ENCODE measurements around the gene PCSK5.

PCSK5 gene

GRCh38 chr9:76405340-76405739, 514.9 kb downstream of the PCSK5 start:
- no peak for DNase-seq

- no peak for DNase-seq
These were observed 515.4 kb downstream of the PCSK5 start for GRCh38 chr9:76405868-76406267.
